Measurements from ENCODE around the gene FOXJ3.

DNA sequence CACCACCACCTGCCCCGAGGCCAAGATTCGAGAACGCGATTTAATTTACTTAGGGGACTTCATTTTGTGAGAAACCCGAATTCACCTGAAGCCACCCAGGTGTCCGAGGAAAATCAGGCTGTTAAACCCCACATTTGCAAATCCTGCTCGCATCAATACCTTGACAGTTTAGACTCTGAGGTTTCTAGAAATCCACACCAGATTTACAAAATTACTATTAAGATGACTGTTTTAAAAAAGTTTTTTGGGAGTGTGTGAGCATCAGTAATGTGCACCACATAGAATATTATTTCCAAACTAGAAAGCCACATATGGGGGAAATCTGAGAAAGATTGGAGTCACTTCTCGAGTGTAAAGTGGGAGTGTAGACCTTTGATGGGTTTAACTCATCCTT lies 46.2 kb upstream of the FOXJ3 start:
- no peak for TF ChIP-seq POLR2A (IDR thresholded peaks at IDR 0.05)
- TF ChIP-seq, protein P1, sequence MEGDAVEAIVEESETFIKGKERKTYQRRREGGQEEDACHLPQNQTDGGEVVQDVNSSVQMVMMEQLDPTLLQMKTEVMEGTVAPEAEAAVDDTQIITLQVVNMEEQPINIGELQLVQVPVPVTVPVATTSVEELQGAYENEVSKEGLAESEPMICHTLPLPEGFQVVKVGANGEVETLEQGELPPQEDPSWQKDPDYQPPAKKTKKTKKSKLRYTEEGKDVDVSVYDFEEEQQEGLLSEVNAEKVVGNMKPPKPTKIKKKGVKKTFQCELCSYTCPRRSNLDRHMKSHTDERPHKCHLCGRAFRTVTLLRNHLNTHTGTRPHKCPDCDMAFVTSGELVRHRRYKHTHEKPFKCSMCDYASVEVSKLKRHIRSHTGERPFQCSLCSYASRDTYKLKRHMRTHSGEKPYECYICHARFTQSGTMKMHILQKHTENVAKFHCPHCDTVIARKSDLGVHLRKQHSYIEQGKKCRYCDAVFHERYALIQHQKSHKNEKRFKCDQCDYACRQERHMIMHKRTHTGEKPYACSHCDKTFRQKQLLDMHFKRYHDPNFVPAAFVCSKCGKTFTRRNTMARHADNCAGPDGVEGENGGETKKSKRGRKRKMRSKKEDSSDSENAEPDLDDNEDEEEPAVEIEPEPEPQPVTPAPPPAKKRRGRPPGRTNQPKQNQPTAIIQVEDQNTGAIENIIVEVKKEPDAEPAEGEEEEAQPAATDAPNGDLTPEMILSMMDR (IDR thresholded peaks at IDR 0.05 in 8 of 11, conservative IDR thresholded peaks at IDR 0.05 in 3 of 11) = no peak

All from spleen (tissue), 7 donors.